Measurements from ENCODE around the gene TTC9.

- TF ChIP-seq CTCF (conservative IDR thresholded peaks at IDR 0.05; ENCODE audit: low read length) (no peak), EZH2phosphoT487 (IDR thresholded peaks at IDR 0.05; ENCODE audit: borderline replicate concordance) (no peak)
Measured at GRCh38 chr14:70713511-70713916, 71.8 kb downstream of the TTC9 start.

Measured in Loucy (cell line).